Gastrocnemius medialis (tissue), 4 donors: ENCODE data around the gene PPP1R14C.

ENCODE experiments used
- POLR2A ChIP-seq, 2 donors: fragments of 450-650 bp; IDR thresholded peaks; one replicate each; pipeline ENCODE4 v1.6.1; 2017; ENCODE audit warnings: antibody characterized with exemption in 2 of 2, mild to moderate bottlenecking in 2 of 2, moderate library complexity in 2 of 2
- TF ChIP-seq, protein P1 (sequence below), 5 experiments: fragments of 450-650 bp in 3 of 5; fragments of 200-600 bp in 2 of 5; sonication (generic) in 2 of 5; IDR thresholded peaks in 4 of 5; conservative IDR thresholded peaks in 1 of 5; 1 replicate in 4 of 5; 2 replicates in 1 of 5; pipeline ENCODE4 v1.5.1; 2016 to 2019; ENCODE audit warnings: antibody characterized with exemption in 5 of 5, mild to moderate bottlenecking in 3 of 5, moderate library complexity in 3 of 5

DNA sequence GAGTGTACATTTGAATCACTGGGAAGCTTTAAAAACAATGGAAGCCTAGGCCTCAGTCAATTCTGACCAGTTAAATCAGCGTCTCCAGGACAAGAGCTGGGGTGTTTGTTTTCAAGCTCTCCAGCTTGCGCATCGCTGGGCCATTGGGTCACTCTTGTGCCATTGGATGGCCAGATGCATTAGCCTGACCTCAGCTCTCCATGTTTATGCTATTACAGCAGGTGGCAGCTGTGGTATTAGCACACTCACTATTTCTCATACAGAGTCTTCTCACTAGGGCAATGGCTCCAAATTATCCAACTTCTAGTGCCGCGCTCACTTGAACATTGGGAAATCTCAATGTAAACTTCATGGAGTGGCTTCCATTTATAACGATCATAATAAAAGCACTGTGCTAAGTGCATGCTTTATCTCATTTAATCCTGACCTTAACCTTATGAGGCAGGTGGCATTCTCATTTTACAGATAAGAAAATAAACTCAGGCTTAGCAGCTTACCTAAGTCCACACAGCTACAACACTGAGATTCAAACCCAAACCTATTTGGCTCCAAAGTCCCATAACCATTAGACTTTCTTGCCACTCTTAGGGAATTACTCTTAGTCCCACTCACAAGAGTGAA is 108.8 kb downstream of the PPP1R14C start:
- TF ChIP-seq, protein P1, sequence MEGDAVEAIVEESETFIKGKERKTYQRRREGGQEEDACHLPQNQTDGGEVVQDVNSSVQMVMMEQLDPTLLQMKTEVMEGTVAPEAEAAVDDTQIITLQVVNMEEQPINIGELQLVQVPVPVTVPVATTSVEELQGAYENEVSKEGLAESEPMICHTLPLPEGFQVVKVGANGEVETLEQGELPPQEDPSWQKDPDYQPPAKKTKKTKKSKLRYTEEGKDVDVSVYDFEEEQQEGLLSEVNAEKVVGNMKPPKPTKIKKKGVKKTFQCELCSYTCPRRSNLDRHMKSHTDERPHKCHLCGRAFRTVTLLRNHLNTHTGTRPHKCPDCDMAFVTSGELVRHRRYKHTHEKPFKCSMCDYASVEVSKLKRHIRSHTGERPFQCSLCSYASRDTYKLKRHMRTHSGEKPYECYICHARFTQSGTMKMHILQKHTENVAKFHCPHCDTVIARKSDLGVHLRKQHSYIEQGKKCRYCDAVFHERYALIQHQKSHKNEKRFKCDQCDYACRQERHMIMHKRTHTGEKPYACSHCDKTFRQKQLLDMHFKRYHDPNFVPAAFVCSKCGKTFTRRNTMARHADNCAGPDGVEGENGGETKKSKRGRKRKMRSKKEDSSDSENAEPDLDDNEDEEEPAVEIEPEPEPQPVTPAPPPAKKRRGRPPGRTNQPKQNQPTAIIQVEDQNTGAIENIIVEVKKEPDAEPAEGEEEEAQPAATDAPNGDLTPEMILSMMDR (IDR thresholded peaks at IDR 0.05 in 4 of 5, conservative IDR thresholded peaks at IDR 0.05 in 1 of 5): no peak
- TF ChIP-seq POLR2A (IDR thresholded peaks at IDR 0.05): no peak
